GM19452 (cell line): ENCODE measurements around the gene SPAG6.
"Not testable (repeated sequence)": the region's sequence is repeated elsewhere in the genome, so short reads cannot be mapped to it uniquely, and the experiment has no call there.

Experiments
- ATAC-seq: cut with Tn5 transposase; IDR thresholded peaks from one replicate; pipeline ENCODE4 v1.9.1; 2021; ENCODE audit not compliant: unreplicated experiment

The SPAG6 gene

GRCh38 chr10:22345301-22346095, at the start of gene SPAG6:
TSS of gene SPAG6 (plus strand) at chr10:22345496. CDS start at chr10:22345612, 116 bp downstream.
- ATAC-seq: no peak

- ATAC-seq: no peak
Observed at GRCh38 chr10:22301193-22301592, 44.1 kb upstream of the SPAG6 start.

- ATAC-seq: no peak
Observed at GRCh38 chr10:22303461-22303860, 41.8 kb upstream of the SPAG6 start.

- no peak for ATAC-seq
Observed at GRCh38 chr10:22305721-22306120, 39.6 kb upstream of the SPAG6 start.

GRCh38 chr10:22308390-22308789, 36.9 kb upstream of the SPAG6 start:
- peak; percentile 97 for ATAC-seq

GRCh38 chr10:22309180-22310000, 35.9 kb upstream of the SPAG6 start:
- no peak for ATAC-seq

GRCh38 chr10:22310012-22310411, 35.3 kb upstream of the SPAG6 start:
- not testable (repeated sequence) for ATAC-seq

GRCh38 chr10:22310928-22311327, 34.4 kb upstream of the SPAG6 start:
- no peak for ATAC-seq

GRCh38 chr10:22314852-22315251, 30.4 kb upstream of the SPAG6 start:
- no peak for ATAC-seq

- ATAC-seq: peak; percentile 32
Observed at GRCh38 chr10:22315455-22316285, 29.6 kb upstream of the SPAG6 start.

GRCh38 chr10:22316286-22317075, 28.8 kb upstream of the SPAG6 start, which contains the start of gene COMMD3:
TSS of gene COMMD3 (plus strand) at chr10:22316388. CDS start at chr10:22316418, 30 bp downstream.
- ATAC-seq: peak; percentile 69

- peak; percentile 24 for ATAC-seq
Observed at GRCh38 chr10:22317076-22317370, 28.3 kb upstream of the SPAG6 start.

GRCh38 chr10:22317771-22318565, 27.3 kb upstream of the SPAG6 start:
- no peak for ATAC-seq

- ATAC-seq: no peak
Observed at GRCh38 chr10:22318772-22319171, 26.5 kb upstream of the SPAG6 start.

- ATAC-seq: no peak
Observed at GRCh38 chr10:22319547-22319979, 25.7 kb upstream of the SPAG6 start.

GRCh38 chr10:22319980-22320558, 25.2 kb upstream of the SPAG6 start:
- ATAC-seq: no peak

- peak; percentile 13 for ATAC-seq
Observed at GRCh38 chr10:22320591-22321155, 24.6 kb upstream of the SPAG6 start, which contains the start of gene BMI1. TSS of gene BMI1 (plus strand) at chr10:22321099. CDS start at chr10:22326450, 5,351 bp downstream.

GRCh38 chr10:22321156-22321923, 24.0 kb upstream of the SPAG6 start:
- ATAC-seq: no peak
